ENCODE data around the gene C4orf51. TPM values are rescaled to one million over a fixed set of nuclear protein-coding genes. Genes with fewer than 3 reads are reported as not detected.

Gene C4orf51
- total and polyA plus RNA-seq, 2 of the 4 experiments (the other 2 are of a cell fraction) = not detected

DNA sequence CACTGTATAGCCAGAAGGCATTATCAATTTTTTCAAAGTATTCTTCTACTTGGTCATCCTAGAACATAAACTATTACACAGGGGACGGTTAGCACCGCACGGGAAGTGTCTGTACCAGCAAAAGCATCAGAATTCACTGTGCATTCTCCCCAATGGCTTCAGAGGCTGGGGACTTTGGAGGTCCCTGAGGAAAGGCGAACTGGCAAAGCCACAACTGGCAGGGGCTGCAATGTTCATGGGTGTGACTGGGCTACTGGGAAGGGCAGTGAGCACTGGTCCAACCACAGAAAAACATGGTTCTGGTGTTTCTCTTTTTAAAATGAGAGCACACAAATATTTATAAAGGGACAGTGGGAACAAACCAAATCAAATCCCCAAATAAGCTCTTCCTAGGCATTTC, 83.5 kb downstream of the C4orf51 start:
- Histone ChIP-seq H3K4me2 (ENCODE audit: low read depth, low read length) (no peak overlapping the region), H3K36me3 (ENCODE audit: control insufficient read depth, insufficient read depth, low read length) (peaks cover 42% of the 10 kb centered on the region)

More for the DNA sequence above, 83.5 kb downstream of the C4orf51 start:
- Histone ChIP-seq H2BK5ac (ENCODE audit: low read depth, low read length, poor library complexity, severe bottlenecking) (no peak overlapping the region), H3K4me3 (ENCODE audit: insufficient read depth, low read depth, low read length) (no peak overlapping the region), H3K9ac (ENCODE audit: low read depth, low read length) (no peak overlapping the region), H3K18ac (ENCODE audit: low read depth, low read length) (no peak overlapping the region), H3K14ac (replicated peaks; ENCODE audit: low read depth, low read length) (no peak overlapping the region), H3K23ac (ENCODE audit: low read depth, low read length) (no peak overlapping the region), H4K8ac (ENCODE audit: low read depth in 2 of 2, low read length in 2 of 2) (no peak overlapping the region), H4K20me1 (ENCODE audit: insufficient read depth, low read length) (no peaks in the 10 kb centered on the region), H3K27ac (ENCODE audit: insufficient read depth, low read length) (no peak overlapping the region), H3K9me3 (ENCODE audit: control insufficient read depth, insufficient read depth, low read length) (no peaks in the 10 kb centered on the region; the same call in 1 of the 2 replicates), H2AFZ (replicated peaks; ENCODE audit: low read length, poor library complexity) (no peak overlapping the region), H3K4me1 (ENCODE audit: control insufficient read depth, insufficient read depth, low read length) (no peaks in the 10 kb centered on the region), H4K91ac (ENCODE audit: insufficient read depth, low read depth, low read length) (no peak overlapping the region), H2BK120ac (ENCODE audit: low read depth, low read length) (no peak overlapping the region), H3K9me1 (ENCODE audit: insufficient read depth, low read length) (peaks cover 10% of the 10 kb centered on the region), H2BK15ac (ENCODE audit: low read depth, low read length) (no peak overlapping the region), H3K4ac (ENCODE audit: low read depth, low read length) (no peak overlapping the region), H2AK5ac (ENCODE audit: low read depth, low read length) (no peak overlapping the region), H3K79me1 (ENCODE audit: low read depth in 1 of 2, low read length in 2 of 2) (peaks cover 0 to 4% of the 10 kb centered on the region in 2 experiments; a peak in 1 of 4 replicates), H4K5ac (ENCODE audit: low read depth, low read length) (no peak overlapping the region), H3K27me3 (ENCODE audit: control insufficient read depth, insufficient read depth, low read length) (no peaks in the 10 kb centered on the region), H2AK9ac (replicated peaks; ENCODE audit: low read depth, low read length, poor library complexity) (no peak overlapping the region), H3K56ac (ENCODE audit: extremely low read depth, insufficient read depth, low read length) (no peak overlapping the region), H2BK20ac (ENCODE audit: low read depth, low read length) (no peak overlapping the region)
- WGBS, 2 experiments (ENCODE audit: extremely low coverage in 2 of 2, insufficient read length in 1 of 2) = no CpG with 5 or more reads among the region's 4 CpGs
- POLR2A ChIA-PET (ENCODE audit: unreplicated experiment) = no interaction called here
- TF ChIP-seq RCOR1 (IDR thresholded peaks at IDR 0.05; ENCODE audit: insufficient replicate concordance, low read length) = no peak
- TF ChIP-seq, protein P1, sequence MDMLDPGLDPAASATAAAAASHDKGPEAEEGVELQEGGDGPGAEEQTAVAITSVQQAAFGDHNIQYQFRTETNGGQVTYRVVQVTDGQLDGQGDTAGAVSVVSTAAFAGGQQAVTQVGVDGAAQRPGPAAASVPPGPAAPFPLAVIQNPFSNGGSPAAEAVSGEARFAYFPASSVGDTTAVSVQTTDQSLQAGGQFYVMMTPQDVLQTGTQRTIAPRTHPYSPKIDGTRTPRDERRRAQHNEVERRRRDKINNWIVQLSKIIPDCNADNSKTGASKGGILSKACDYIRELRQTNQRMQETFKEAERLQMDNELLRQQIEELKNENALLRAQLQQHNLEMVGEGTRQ (IDR thresholded peaks at IDR 0.05; ENCODE audit: low read depth, low read length) = no peak
- no peak for TF ChIP-seq MAFK (IDR thresholded peaks at IDR 0.05; ENCODE audit: low read depth, low read length)
- no peak for TF ChIP-seq MXI1 (IDR thresholded peaks at IDR 0.05; ENCODE audit: borderline replicate concordance, low read depth, low read length)
- TF ChIP-seq FOS (IDR thresholded peaks at IDR 0.05; ENCODE audit: low read depth, low read length) = no peak
- TF ChIP-seq NFE2L2 (IDR thresholded peaks at IDR 0.05; ENCODE audit: low read depth, low read length) = no peak
- no peak for TF ChIP-seq MAZ (IDR thresholded peaks at IDR 0.05; ENCODE audit: borderline replicate concordance, low read depth, low read length)
- TF ChIP-seq POLR2A (IDR thresholded peaks at IDR 0.05; ENCODE audit: low read depth, low read length) = no peak
- ATAC-seq (ENCODE audit: low read depth) (no peak), DNase-seq (no peak)
- intact Hi-C loops (cut with micrococcal nuclease) (no loop called here), dilution Hi-C loops (cut with HindIII; ENCODE audit: low sequenced_read_pairs, unreplicated experiment) (no loop called here), in situ Hi-C loops (cut with MboI; ENCODE audit: low sequenced_read_pairs) (no loop called here)
- BruUV-seq (replicated peaks) = no TSS peak
- CTCF ChIA-PET = no interaction called here
